WTC11 (cell line): Measurements from ENCODE around the gene KRTCAP2. TPM values are rescaled to one million over a fixed set of nuclear protein-coding genes. Genes with fewer than 3 reads are reported as not detected.
A peak's percentile ranks its signal among the peaks of the same experiment; 100 is the strongest.

Experiments used
- AFF4 ChIP-seq: sonication (generic); formaldehyde crosslinking; IDR thresholded peaks from 2 replicates; pipeline ENCODE4 v1.8.1; 2023; ENCODE audit warnings: mild to moderate bottlenecking, missing genetic modification reagents, borderline replicate concordance
- ATF2 ChIP-seq: sonication (generic); formaldehyde crosslinking; IDR thresholded peaks from 2 replicates; pipeline ENCODE4 v1.8.1; 2022; ENCODE audit warnings: low read depth, missing genetic modification reagents, borderline replicate concordance
- ERG ChIP-seq: fragments of 250-450 bp; sonication (Bioruptor Pico); IDR thresholded peaks from 2 replicates; pipeline ENCODE4 v1.8.0; 2021; ENCODE audit warnings: mild to moderate bottlenecking
- ETV6 ChIP-seq: sonication (generic); formaldehyde crosslinking; IDR thresholded peaks from 2 replicates; pipeline ENCODE4 v1.8.1; 2022; ENCODE audit warnings: mild to moderate bottlenecking, missing genetic modification reagents
- FOXP1 ChIP-seq: sonication (generic); formaldehyde crosslinking; IDR thresholded peaks from 2 replicates; pipeline ENCODE4 v1.8.0; 2022; ENCODE audit warnings: missing genetic modification reagents, mild to moderate bottlenecking, moderate library complexity, borderline replicate concordance
- GRHL2 ChIP-seq: fragments of 250-450 bp; sonication (Bioruptor Pico); IDR thresholded peaks from 2 replicates; pipeline ENCODE4 v1.8.0; 2022; ENCODE audit warnings: mild to moderate bottlenecking, moderate library complexity; ENCODE audit not compliant: insufficient replicate concordance, severe bottlenecking
- HMGA2 ChIP-seq: fragments of 250-450 bp; sonication (Bioruptor Pico); IDR thresholded peaks from 2 replicates; pipeline ENCODE4 v1.4.0; 2021; ENCODE audit warnings: mild to moderate bottlenecking, moderate library complexity
- NFE2L1 ChIP-seq: sonication (generic); formaldehyde crosslinking; IDR thresholded peaks from 2 replicates; pipeline ENCODE4 v1.8.1; 2023; ENCODE audit warnings: missing genetic modification reagents
- NR2C2 ChIP-seq: sonication (generic); formaldehyde crosslinking; IDR thresholded peaks from 2 replicates; pipeline ENCODE4 v1.8.0; 2022; ENCODE audit warnings: mild to moderate bottlenecking, missing genetic modification reagents
- OVOL2 ChIP-seq: fragments of 250-450 bp; sonication (Bioruptor Pico); IDR thresholded peaks from 2 replicates; pipeline ENCODE4 v1.9.0; 2021; ENCODE audit warnings: mild to moderate bottlenecking, borderline replicate concordance
- PRDM15 ChIP-seq: sonication (generic); formaldehyde crosslinking; IDR thresholded peaks from 2 replicates; pipeline ENCODE4 v1.8.0; 2022; ENCODE audit warnings: missing genetic modification reagents
- SMAD3 ChIP-seq: sonication (generic); formaldehyde crosslinking; IDR thresholded peaks from 2 replicates; pipeline ENCODE4 v1.8.0; 2022; ENCODE audit warnings: missing genetic modification reagents, mild to moderate bottlenecking, borderline replicate concordance
- SP1 ChIP-seq: sonication (generic); formaldehyde crosslinking; conservative IDR thresholded peaks from 2 replicates; pipeline ENCODE4 v1.8.1; 2022; ENCODE audit warnings: missing genetic modification reagents
- TP53 ChIP-seq: sonication (generic); formaldehyde crosslinking; IDR thresholded peaks from 2 replicates; pipeline ENCODE4 v1.8.1; 2023; ENCODE audit warnings: mild to moderate bottlenecking, missing genetic modification reagents
- ZNF416 ChIP-seq: fragments of 250-450 bp; sonication (Bioruptor Pico); IDR thresholded peaks from 2 replicates; pipeline ENCODE4 v1.9.0; 2021; ENCODE audit warnings: mild to moderate bottlenecking, inconsistent platforms
- total RNA-seq: library from RNA; stranded (reverse); gene quantifications from 3 replicates; pipeline ENCODE4 v1.2.3, GENCODE V29; 2021
- TF ChIP-seq, protein P1 (sequence below): fragments of 250-450 bp; sonication (Bioruptor Pico); IDR thresholded peaks from 2 replicates; pipeline ENCODE4 v1.9.0; 2021; ENCODE audit warnings: mild to moderate bottlenecking
- TF ChIP-seq, protein P2 (sequence below): fragments of 250-450 bp; sonication (Bioruptor Pico); IDR thresholded peaks from 2 replicates; pipeline ENCODE4 v1.9.0; 2021; ENCODE audit warnings: moderate library complexity, mild to moderate bottlenecking, inconsistent platforms, borderline replicate concordance
- TF ChIP-seq, protein P3 (sequence below): sonication (generic); formaldehyde crosslinking; IDR thresholded peaks from 2 replicates; pipeline ENCODE4 v1.8.1; 2023; ENCODE audit warnings: mild to moderate bottlenecking, missing genetic modification reagents
- TF ChIP-seq, protein P4 (sequence below): sonication (generic); formaldehyde crosslinking; IDR thresholded peaks from 2 replicates; pipeline ENCODE4 v1.8.1; 2023; ENCODE audit warnings: mild to moderate bottlenecking, missing genetic modification reagents, moderate library complexity
- TF ChIP-seq, protein P5 (sequence below): sonication (generic); formaldehyde crosslinking; IDR thresholded peaks from 2 replicates; pipeline ENCODE4 v1.8.0; 2022; ENCODE audit warnings: mild to moderate bottlenecking, missing genetic modification reagents

Gene KRTCAP2
- total RNA-seq, 1 experiment from 2014 or later = 104 TPM

- no peak for TF ChIP-seq ERG (CRISPR knock-in tag)
- TF ChIP-seq, protein P1, sequence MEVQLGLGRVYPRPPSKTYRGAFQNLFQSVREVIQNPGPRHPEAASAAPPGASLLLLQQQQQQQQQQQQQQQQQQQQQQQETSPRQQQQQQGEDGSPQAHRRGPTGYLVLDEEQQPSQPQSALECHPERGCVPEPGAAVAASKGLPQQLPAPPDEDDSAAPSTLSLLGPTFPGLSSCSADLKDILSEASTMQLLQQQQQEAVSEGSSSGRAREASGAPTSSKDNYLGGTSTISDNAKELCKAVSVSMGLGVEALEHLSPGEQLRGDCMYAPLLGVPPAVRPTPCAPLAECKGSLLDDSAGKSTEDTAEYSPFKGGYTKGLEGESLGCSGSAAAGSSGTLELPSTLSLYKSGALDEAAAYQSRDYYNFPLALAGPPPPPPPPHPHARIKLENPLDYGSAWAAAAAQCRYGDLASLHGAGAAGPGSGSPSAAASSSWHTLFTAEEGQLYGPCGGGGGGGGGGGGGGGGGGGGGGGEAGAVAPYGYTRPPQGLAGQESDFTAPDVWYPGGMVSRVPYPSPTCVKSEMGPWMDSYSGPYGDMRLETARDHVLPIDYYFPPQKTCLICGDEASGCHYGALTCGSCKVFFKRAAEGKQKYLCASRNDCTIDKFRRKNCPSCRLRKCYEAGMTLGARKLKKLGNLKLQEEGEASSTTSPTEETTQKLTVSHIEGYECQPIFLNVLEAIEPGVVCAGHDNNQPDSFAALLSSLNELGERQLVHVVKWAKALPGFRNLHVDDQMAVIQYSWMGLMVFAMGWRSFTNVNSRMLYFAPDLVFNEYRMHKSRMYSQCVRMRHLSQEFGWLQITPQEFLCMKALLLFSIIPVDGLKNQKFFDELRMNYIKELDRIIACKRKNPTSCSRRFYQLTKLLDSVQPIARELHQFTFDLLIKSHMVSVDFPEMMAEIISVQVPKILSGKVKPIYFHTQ (CRISPR knock-in tag) = no peak
- TF ChIP-seq AFF4 = peak; percentile 56; the same call in 1 of the 2 replicates
- TF ChIP-seq ZNF416 (CRISPR knock-in tag) = no peak
- no peak for TF ChIP-seq GRHL2
- no peak for TF ChIP-seq HMGA2 (CRISPR knock-in tag)
- TF ChIP-seq NR2C2 (CRISPR knock-in tag) = no peak
- no peak for TF ChIP-seq NFE2L1 (CRISPR knock-in tag)
- TF ChIP-seq, protein P2, sequence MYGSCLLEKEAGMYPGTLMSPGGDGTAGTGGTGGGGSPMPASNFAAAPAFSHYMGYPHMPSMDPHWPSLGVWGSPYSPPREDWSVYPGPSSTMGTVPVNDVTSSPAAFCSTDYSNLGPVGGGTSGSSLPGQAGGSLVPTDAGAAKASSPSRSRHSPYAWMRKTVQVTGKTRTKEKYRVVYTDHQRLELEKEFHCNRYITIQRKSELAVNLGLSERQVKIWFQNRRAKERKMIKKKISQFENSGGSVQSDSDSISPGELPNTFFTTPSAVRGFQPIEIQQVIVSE (CRISPR knock-in tag) = no peak
- TF ChIP-seq SMAD3 (CRISPR knock-in tag) = peak; percentile 58; the same call in 1 of the 2 replicates
- TF ChIP-seq ATF2 (CRISPR knock-in tag) = no peak
- peak; percentile 91 for TF ChIP-seq TP53 (CRISPR knock-in tag)
- TF ChIP-seq, protein P3, sequence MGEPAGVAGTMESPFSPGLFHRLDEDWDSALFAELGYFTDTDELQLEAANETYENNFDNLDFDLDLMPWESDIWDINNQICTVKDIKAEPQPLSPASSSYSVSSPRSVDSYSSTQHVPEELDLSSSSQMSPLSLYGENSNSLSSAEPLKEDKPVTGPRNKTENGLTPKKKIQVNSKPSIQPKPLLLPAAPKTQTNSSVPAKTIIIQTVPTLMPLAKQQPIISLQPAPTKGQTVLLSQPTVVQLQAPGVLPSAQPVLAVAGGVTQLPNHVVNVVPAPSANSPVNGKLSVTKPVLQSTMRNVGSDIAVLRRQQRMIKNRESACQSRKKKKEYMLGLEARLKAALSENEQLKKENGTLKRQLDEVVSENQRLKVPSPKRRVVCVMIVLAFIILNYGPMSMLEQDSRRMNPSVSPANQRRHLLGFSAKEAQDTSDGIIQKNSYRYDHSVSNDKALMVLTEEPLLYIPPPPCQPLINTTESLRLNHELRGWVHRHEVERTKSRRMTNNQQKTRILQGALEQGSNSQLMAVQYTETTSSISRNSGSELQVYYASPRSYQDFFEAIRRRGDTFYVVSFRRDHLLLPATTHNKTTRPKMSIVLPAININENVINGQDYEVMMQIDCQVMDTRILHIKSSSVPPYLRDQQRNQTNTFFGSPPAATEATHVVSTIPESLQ (CRISPR knock-in tag) = no peak
- no peak for TF ChIP-seq OVOL2 (CRISPR knock-in tag)
- 0 out of 2 replicates have a peak, but pooled peaks have one; percentile 54 for TF ChIP-seq FOXP1 (CRISPR knock-in tag)
- TF ChIP-seq ETV6 (CRISPR knock-in tag) = peak; percentile 82
- TF ChIP-seq PRDM15 = peak; percentile 80
- TF ChIP-seq, protein P4, sequence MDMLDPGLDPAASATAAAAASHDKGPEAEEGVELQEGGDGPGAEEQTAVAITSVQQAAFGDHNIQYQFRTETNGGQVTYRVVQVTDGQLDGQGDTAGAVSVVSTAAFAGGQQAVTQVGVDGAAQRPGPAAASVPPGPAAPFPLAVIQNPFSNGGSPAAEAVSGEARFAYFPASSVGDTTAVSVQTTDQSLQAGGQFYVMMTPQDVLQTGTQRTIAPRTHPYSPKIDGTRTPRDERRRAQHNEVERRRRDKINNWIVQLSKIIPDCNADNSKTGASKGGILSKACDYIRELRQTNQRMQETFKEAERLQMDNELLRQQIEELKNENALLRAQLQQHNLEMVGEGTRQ (CRISPR knock-in tag) = 0 out of 2 replicates have a peak, but pooled peaks have one; percentile 10
- TF ChIP-seq, protein P5, sequence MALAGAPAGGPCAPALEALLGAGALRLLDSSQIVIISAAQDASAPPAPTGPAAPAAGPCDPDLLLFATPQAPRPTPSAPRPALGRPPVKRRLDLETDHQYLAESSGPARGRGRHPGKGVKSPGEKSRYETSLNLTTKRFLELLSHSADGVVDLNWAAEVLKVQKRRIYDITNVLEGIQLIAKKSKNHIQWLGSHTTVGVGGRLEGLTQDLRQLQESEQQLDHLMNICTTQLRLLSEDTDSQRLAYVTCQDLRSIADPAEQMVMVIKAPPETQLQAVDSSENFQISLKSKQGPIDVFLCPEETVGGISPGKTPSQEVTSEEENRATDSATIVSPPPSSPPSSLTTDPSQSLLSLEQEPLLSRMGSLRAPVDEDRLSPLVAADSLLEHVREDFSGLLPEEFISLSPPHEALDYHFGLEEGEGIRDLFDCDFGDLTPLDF = no peak
- peak; percentile 84 for TF ChIP-seq SP1
Observed at GRCh38 chr1:155135415-155136028, 37.6 kb downstream of the KRTCAP2 start, which contains the start of gene SLC50A1 (continued).
